GM10248 (cell line): Measurements from ENCODE around the gene STK32C.

Source experiments
- CTCF ChIA-PET: fragments of 300-600 bp; sonication (Branson Sonifier 250); formaldehyde crosslinking; extraction: SDS; loops from one replicate; lab custom pipeline; 2021; ENCODE audit warnings: antibody characterized with exemption; lab: Yijun Ruan, JAX
- POLR2A ChIA-PET: fragments of 350-650 bp; sonication (Branson Sonifier 250); formaldehyde crosslinking; extraction: SDS; loops from one replicate; lab custom pipeline; 2020; ENCODE audit warnings: antibody characterized with exemption; lab: Yijun Ruan, JAX
- DNase-seq: peaks from one replicate; pipeline ENCODE4 v3.0.0; 2012; ENCODE audit errors: extremely low spot score
- TF ChIP-seq, protein P1 (sequence below): IDR thresholded peaks from 2 replicates; pipeline ENCODE4 v1.5.1; 2012; ENCODE audit warnings: mild to moderate bottlenecking, low read depth; ENCODE audit errors: extremely low read depth, missing control alignments, control extremely low read depth

STK32C gene

DNA sequence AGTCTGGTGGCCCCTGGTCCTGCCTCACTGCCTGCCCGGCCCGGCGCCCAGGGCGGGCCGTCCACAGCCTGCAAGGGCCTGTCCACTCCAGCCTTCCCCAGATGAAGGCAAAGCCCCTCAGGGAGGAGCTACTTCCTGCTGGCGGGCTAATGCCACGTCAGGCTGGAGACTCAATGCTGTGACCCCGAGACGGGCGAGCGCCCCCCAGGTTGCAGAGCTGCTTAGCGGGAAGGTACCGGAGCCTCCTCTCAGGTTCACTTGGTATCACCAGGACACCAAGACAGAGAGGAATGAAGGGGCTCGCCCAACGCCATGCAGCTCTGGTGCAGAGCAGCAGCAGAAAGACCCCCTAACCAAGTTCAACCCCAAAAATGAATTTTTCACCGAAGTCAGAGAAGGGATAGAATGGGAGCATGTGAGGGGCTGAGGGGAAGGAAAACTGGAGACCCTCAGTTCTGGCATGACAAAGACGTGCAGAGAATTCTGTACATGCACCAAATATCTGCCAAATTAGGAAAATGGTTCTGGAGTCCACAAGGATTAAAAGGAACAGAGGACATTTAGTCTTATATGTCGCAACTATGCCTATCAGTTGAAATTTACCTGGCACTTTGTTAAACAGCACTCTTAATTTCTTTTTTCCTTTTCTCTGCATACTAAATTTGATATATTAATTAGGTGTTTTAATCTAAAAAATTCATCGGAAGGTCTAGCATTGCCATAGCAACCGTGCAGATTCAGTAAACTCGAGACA lies 2.8 kb downstream of the STK32C start:
- ChIA-PET POLR2A (no interaction called here), CTCF (no interaction called here)
- TF ChIP-seq, protein P1, sequence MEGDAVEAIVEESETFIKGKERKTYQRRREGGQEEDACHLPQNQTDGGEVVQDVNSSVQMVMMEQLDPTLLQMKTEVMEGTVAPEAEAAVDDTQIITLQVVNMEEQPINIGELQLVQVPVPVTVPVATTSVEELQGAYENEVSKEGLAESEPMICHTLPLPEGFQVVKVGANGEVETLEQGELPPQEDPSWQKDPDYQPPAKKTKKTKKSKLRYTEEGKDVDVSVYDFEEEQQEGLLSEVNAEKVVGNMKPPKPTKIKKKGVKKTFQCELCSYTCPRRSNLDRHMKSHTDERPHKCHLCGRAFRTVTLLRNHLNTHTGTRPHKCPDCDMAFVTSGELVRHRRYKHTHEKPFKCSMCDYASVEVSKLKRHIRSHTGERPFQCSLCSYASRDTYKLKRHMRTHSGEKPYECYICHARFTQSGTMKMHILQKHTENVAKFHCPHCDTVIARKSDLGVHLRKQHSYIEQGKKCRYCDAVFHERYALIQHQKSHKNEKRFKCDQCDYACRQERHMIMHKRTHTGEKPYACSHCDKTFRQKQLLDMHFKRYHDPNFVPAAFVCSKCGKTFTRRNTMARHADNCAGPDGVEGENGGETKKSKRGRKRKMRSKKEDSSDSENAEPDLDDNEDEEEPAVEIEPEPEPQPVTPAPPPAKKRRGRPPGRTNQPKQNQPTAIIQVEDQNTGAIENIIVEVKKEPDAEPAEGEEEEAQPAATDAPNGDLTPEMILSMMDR = no peak
- DNase-seq = no peak

DNA sequence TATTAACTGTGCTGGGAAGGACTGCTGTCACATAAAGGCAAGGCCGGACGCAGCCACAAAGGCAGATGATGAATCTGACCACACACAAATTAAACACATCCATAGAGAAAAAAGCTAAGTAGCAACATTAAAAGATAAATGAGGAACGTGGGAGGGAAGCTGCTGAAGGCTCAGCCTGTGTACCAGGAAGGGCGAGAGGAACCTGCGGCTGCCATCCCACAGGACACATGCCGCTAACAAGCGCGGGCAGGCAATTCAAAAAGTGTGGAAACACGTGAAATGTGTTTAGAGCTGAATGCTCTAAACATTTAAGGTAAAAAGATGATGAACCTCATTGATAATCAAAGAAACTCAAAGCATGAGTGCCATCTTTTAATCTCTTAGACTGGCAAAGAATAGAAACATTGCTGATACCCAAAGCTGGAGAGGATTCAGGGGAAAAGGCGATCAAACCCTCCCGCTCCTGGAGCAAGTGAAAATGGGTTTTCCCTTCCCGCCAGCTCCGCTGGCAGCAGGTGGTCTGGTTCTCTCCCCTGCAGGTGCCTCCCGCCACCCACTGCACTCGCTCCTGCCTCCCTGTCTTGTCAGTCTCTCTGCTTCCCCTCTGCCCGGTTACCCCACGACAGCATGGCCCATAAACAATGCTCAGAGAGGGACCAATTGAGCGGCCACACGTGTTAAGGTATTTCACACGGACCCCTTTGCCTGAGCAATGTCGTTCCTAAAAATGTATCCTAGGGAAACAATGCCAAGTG lies 4.2 kb downstream of the STK32C start:
- no peak for DNase-seq
- ChIA-PET CTCF (interaction anchor here (1.4 kb wide), 1 partner anchor 9 kb away, joined by 4 read pairs; no protein-coding TSS in a partner anchor), POLR2A (no interaction called here)
- TF ChIP-seq, protein P1 = no peak

DNA sequence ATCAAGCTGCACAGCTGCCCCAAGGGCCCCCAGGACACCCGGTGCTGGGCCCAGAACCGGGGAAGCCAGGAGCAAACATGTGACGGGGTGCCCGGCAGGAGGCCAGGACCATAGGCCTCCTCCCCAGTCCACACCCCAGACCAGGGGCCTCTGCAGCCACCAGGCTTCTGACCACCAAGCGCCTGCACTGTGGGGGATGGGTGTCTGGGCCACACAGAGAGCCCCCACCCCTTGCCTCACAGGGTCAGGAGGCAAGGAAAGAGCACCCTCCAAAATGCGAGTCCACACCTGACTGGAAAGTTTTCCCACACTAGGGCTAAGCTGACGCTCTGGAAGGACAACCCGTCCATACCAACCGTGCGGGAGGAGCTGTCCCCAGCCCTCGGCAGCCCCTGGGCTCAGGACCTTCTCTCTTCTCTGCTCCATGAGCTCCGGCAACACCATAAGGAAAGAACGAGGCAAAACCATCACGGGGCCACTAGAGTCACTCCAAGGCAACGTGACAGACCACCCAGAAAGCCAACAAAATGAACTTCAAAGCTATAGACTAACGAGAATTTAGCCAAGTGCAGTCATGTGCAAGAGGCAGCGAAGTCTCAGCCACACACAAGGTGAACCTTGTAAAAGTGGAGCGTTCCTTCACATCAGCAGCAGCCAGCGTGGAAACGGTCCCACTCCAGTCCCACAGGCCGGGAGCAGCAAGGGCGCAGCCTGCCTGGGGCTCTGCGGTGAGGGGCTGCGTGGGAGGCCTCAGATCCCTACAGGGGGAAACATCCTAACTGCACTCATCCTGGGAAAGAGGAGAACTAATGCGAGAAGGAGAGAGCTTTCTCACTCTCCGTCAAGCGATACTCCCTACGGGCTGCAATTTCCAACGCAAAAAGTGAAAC lies 5.1 kb downstream of the STK32C start:
- ChIA-PET POLR2A (no interaction called here), CTCF (interaction anchor here (1.4 kb wide), 1 partner anchor 8 kb away, joined by 4 read pairs; no protein-coding TSS in a partner anchor)
- no peak for DNase-seq
- TF ChIP-seq, protein P1 = no peak

- no peak for DNase-seq
- ChIA-PET POLR2A (interaction anchor here (0.5 kb wide), 1 partner anchor 145 kb away, joined by 6 read pairs; no protein-coding TSS in a partner anchor), CTCF (interaction anchor here (1.3 kb wide), 1 partner anchor 9 kb away, joined by 4 read pairs; no protein-coding TSS in a partner anchor)
- TF ChIP-seq, protein P1 = no peak
These were observed 6.1 kb downstream of the STK32C start for GRCh38 chr10:132301371-132302330.

GRCh38 chr10:132300582-132300981 lies 7.2 kb downstream of the STK32C start:
- no peak for DNase-seq
- TF ChIP-seq, protein P1 = no peak
- CTCF ChIA-PET = interaction anchor here (1.3 kb wide), 1 partner anchor 10 kb away, joined by 4 read pairs; no protein-coding TSS in a partner anchor

More at GRCh38 chr10:132300582-132300981, 7.2 kb downstream of the STK32C start:
- POLR2A ChIA-PET = no interaction called here
